SU-DHL-6 (cell line): ENCODE results near the gene PRKAG1.

Source experiments
- CTCF ChIP-seq: fragments of 200-600 bp; sonication (generic); IDR thresholded peaks from one replicate; pipeline ENCODE4 v1.5.1; 2017; ENCODE audit warnings: antibody characterized with exemption, mild to moderate bottlenecking, low read length, moderate library complexity; ENCODE audit not compliant: insufficient read depth, poor library complexity, severe bottlenecking
- EZH2phosphoT487 ChIP-seq: fragments of 200-600 bp; sonication (generic), shearing (Covaris generic); conservative IDR thresholded peaks from 2 replicates; pipeline ENCODE4 v1.6.1; 2018; ENCODE audit warnings: mild to moderate bottlenecking, antibody characterized with exemption, low read length, moderate library complexity, mixed read lengths

- no peak for TF ChIP-seq CTCF
- no peak for TF ChIP-seq EZH2phosphoT487
Measured at GRCh38 chr12:49050507-49051372, 32.2 kb upstream of the PRKAG1 start.
